ENCODE results near the gene DDX50.
"Not testable (repeated sequence)": the region's sequence is repeated elsewhere in the genome, so short reads cannot be mapped to it uniquely, and the experiment has no call there.

The DDX50 gene

DNA sequence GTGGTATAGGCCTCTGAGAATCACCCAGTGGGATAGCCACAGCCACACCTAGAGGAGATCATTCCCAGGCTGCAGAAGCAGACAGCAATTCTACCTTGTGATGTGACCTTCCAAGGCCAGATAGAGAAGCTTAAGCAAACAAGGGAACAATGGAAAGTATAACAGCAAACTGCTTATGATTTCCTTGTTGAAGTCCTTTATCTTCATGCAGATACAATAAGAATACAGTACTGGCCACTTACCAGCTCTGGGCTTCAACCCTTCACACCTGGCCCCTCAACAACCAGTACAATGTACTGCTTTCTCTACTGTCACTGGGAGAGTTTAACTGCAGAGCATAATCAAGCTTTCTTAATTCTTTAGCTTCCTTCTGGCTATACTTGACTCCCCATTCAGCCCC lies 22.6 kb upstream of the DDX50 start:
- no peak for DNase-seq (ENCODE audit: insufficient read length, low spot score)
- FAIRE-seq: no peak
- TF ChIP-seq POLR2A (IDR thresholded peaks at IDR 0.05; ENCODE audit: low read depth, low read length): no peak

DNA sequence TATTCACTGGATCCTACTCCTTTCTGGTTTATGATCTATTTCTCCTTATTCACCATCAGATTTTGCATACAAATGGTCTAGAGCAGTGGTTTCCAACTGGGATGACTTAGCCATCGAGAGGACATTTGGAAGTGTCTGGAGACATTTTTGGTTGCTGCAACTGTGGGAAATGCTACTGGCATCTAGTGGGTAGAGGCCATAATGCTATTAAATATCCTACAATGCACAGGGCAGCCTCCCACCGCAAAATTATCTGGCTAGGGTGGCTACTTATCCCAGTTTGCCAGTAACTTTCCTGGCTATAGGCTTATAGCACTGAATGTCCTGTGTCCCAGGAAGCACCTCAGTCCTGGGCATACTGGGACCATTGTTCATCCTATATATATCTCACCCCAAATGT lies 21.5 kb upstream of the DDX50 start:
- no peak for TF ChIP-seq POLR2A (IDR thresholded peaks at IDR 0.05; ENCODE audit: low read depth, low read length)
- no peak for FAIRE-seq
- no peak for DNase-seq (ENCODE audit: insufficient read length, low spot score)

DNA sequence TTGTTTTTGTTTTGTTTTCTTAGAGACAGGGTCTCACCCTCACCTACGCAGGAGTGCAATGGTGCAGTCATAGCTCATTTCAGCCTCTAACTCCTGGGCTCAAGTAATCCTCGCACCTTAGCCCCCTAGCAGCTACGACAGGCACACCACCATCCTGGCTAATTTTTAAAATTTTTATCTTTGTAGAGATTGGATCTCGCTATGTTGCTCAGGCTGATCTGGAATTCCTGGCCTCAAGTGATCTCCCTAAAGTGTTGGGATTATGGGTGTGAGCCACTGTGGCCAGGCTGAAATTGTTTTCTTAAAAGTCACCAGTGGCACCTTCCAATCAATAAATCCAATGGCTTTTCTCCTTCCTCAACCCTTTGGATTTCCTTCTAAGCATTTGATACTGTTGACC lies 20.9 kb upstream of the DDX50 start:
- no peak for TF ChIP-seq POLR2A (IDR thresholded peaks at IDR 0.05; ENCODE audit: low read depth, low read length)
- FAIRE-seq: no peak
- no peak for DNase-seq (ENCODE audit: insufficient read length, low spot score)

DNA sequence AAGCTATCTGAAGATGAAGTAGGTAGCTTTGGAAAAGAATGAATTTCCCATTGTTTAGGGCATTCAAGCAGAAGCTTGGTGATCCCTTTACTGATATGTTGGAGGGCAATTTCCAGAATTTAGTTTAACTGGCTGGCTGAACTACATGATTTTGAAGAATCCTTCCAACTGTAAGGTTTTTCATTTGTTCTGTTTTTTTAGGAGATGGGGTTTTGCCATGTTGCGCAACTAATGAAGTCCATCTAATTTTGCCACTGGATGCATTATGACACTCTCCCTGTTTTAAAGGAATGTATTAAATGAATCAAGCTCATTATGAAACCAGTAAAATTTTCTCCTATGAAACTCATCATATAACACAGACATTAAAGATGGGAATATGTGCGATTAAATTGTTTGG lies 6.1 kb upstream of the DDX50 start:
- FAIRE-seq (no peak), DNase-seq (ENCODE audit: insufficient read length, low spot score) (no peak)
- TF ChIP-seq POLR2A (IDR thresholded peaks at IDR 0.05; ENCODE audit: low read depth, low read length): no peak

DNA sequence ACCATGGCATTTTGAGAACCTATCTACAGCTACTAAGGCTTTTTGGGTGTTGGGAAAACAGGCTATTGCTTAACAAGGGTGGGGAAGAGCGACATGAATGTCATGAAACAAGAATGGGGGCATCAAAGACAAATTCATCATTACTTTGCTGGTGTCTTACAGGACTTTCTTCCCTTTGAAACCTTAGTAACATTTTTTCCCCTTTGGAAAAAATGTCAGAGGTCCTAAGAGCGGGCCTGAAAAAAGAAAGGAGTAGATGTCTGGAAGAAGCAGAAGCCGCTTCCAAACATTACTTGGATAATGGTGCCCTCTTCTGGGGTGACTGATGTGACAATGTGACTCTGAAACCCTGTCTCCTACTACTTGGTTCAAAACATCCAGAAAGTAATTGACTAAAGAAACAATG lies 3.8 kb upstream of the DDX50 start:
- FAIRE-seq: peak; percentile 48
- no peak for TF ChIP-seq POLR2A (IDR thresholded peaks at IDR 0.05; ENCODE audit: low read depth, low read length)

DNA sequence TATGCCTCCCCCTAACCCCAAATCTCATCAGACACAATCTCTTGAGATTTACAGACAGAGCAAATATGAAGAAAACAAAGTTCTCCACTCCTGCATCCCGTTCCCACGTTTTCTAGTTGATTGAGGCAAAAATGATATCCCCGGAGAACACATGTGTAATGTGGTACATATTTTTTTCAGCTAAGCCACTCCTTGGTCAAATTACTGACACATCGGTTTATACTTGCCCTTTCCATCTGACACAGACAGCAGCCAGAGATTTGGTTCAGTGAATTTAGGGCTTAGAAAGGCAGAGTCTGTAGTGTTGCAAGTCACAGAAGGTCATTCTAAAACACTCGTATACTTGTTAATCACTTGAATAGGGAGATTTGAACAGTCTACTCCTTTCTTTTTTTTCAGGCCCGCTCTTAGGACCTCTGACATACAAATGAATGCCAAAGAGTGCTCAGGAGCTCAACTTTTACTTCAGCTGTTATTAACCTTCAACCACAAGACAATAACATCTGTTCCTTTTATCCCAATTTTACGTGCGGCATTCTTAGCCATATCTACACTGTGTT lies 1.8 kb upstream of the DDX50 start:
- no peak for TF ChIP-seq POLR2A (IDR thresholded peaks at IDR 0.05; ENCODE audit: low read depth, low read length)
- DNase-seq (ENCODE audit: insufficient read length, low spot score): no peak
- FAIRE-seq: no peak

More for the DNA sequence above, 3.8 kb upstream of the DDX50 start:
- DNase-seq (ENCODE audit: insufficient read length, low spot score): peak; percentile 45

DNA sequence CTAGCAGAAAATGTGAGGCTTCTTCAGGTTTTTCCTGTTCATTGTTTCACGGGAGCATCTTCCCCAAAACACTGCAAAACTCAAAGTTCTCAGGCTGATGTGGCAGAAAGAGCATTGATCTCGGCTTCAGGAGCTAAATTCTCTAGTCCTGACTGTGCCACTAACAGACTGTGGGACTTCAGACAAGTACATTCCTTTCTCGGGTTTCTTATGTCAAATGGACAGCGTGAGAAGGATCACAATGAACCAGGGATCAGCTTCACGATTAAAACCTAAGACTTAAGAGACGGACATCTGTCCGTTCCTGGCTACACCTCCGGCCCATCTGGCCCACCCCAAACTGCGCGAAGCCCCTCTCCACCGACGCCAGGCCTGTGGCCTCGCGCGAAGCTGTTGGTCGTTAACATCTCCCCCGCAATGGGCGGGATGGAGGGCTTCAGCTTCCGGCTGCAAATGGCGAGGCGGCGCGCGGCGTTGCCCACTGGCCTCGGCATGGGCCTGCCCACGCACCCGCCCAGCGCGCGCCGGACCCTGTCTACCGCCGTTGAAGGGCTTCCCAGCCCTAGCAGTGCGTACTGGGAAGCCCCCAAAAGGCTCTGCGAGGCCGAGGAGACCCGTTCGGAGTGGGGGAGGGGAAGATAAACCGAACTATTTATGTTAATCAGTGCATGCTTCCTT lies 549 bp upstream of the DDX50 start:
- peak; percentile 69 for TF ChIP-seq POLR2A (IDR thresholded peaks at IDR 0.05; ENCODE audit: low read depth, low read length)
- DNase-seq (ENCODE audit: insufficient read length, low spot score) (no peak), FAIRE-seq (no peak)

DNA sequence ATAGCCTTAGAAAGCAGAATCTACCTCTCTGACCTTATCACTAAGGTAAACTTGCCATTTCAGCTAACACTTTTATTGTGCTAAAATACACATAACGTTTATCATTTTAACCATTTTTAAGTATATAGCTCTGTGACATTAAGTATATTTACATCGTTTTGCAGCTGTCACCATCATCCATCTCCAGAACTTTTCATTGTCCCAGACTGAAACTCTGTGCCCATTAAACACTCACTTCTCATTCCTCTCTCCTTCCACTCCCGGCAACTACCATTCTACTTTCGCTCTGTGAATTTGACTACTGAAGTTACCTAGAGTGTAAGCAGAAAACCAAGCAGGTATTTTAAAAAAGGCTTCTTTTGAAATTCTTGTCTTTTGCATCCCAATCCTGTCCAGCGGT lies 1.3 kb downstream of the DDX50 start:
- peak; percentile 11 for FAIRE-seq

DNA sequence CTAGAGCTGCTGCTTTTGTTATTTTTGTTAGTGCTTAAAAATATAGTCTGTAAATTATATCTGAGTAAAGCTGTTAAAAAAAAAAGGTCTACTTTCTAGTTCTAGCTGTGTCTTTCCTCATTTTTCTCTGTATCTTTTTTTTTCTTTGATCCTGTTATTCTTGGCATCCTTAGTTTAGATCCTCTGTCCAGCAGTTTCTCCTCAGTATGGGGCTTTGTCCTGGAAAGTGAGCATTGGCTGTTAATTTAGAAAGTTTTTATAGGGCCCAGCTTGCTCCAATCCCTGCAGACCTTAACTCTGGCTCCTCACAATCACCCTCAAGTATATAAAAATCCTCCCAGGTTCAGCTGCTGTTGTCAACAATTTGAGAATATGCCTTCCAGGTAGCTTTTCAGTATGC lies 23.5 kb downstream of the DDX50 start:
- FAIRE-seq: no peak
- TF ChIP-seq POLR2A (IDR thresholded peaks at IDR 0.05; ENCODE audit: low read depth, low read length): no peak

More for the DNA sequence above, 1.3 kb downstream of the DDX50 start:
- TF ChIP-seq POLR2A (IDR thresholded peaks at IDR 0.05; ENCODE audit: low read depth, low read length): no peak
- DNase-seq (ENCODE audit: insufficient read length, low spot score): no peak

DNA sequence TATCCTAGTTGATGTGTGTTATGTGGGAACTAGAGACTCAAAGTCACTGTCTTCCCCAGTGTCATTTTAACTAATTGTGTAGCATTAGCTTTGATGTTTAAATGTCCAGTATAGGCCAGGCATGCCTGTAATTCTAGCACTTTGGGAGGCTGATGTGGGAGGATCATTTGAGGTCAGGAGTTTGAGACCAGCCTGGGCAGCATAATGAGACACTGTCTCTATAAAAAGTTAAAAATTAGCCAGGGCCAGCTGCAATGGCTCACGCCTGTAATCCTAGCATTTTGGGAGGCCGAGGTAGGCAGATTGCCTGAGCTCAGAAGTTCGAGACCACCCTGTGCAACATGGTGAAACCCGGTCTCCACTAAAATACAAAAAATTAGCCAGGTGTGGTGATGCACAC lies 24.4 kb downstream of the DDX50 start:
- no peak for TF ChIP-seq POLR2A (IDR thresholded peaks at IDR 0.05; ENCODE audit: low read depth, low read length)

More for the DNA sequence above, 23.5 kb downstream of the DDX50 start:
- DNase-seq (ENCODE audit: insufficient read length, low spot score): no peak

DNA sequence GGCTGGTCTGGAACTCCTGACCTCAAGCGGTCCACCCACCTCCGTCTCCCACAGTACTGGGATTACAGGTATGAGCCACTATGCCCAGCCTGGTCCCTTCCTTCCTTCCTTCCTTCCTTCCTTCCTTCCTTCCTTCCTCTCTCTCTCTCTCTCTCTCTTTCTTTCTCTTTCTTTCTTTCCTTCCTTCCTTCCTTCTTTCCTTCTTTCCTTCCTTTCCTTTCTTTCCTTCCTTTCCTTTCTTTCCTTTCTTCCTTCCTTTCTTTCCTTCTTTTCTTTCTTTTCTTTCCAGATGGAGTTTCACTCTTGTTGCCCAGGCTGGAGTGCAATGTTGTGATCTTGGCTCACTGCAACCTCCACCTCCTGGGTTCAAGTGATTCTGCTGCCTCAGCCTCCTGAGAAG lies 28.0 kb downstream of the DDX50 start:
- FAIRE-seq; DNase-seq (ENCODE audit: insufficient read length, low spot score): not testable (repeated sequence)

More for the DNA sequence above, 24.4 kb downstream of the DDX50 start:
- FAIRE-seq: peak; percentile 45
- DNase-seq (ENCODE audit: insufficient read length, low spot score): no peak

DNA sequence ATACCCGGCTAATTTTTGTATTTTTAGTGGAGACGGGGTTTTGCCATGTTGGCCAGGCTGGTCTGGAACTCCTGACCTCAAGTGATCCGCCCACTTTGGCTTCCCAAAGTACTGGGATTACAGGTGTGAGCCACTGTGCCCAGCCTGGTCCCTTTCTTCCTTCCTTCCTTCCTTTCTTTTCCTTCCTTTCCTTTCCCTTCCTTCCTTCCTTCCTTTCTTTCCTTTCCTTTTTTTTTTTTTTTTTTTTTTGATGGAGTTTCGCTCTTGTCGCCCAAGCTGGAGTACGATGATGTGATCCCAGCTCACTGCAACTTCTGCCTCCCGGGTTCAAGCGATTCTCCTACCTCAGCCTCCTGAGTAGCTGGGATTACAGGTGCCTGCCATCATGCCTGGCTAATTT lies 28.8 kb downstream of the DDX50 start:
- FAIRE-seq; DNase-seq (ENCODE audit: insufficient read length, low spot score): not testable (repeated sequence)

DNA sequence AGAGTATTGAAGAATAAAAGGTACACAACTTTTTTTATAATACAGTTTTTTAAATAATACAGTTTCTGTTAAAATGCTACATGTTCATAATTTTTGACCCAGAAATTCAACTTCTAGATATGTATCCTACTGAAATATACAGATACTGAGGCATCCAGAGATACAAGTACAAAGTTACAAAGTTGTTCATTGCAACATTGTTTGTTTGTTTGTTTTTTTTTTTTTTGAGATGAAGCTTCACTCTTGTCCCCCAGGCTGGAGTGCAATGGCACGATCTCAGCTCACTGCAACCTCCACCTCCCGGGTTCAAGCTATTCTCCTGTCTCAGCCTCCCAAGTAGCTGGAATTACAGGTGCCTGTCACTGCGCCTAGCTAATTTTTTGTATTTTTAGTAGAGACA lies 31.7 kb downstream of the DDX50 start:
- not testable (repeated sequence) for FAIRE-seq

DNA sequence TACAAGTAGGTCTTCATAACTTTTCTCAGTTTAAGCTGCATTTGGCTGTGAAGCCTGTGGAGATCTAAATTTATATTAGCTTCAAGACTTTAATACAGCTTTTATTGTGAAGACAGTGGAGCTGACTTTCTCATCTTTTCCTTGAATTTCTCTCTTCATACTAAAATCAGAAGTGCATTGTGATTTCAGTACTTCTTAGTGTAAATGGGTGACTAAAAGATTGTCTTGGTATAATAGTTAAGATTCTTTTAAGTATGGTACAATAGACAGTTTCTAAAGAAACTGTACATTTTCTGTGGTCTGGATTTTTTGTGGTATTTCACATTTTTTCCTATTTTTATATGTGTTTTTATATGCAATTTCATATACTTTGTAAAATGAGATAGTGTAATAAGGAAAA lies 33.9 kb downstream of the DDX50 start:
- no peak for DNase-seq (ENCODE audit: insufficient read length, low spot score)
- no peak for TF ChIP-seq POLR2A (IDR thresholded peaks at IDR 0.05; ENCODE audit: low read depth, low read length)
- FAIRE-seq: no peak

More for the DNA sequence above, 31.7 kb downstream of the DDX50 start:
- DNase-seq (ENCODE audit: insufficient read length, low spot score): not testable (repeated sequence)

DNA sequence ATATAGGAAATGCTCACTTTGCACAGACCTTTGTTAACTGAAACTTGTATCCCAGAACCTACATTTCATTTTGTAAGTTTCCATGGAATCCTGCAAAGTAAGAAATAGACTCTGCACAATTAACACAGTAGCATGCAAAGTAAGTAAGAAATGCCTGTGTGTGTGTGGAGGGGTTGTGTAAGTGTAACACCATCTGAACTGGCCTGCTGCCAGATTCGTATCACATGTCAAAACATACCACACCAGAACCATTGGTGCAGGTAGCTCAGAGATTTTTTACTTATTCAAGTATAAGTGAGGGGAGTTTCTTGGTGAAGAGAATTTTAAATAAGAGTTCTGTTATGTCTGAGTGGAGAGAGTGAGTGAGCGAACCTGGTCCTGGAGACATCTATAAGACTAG lies 37.0 kb downstream of the DDX50 start:
- no peak for TF ChIP-seq POLR2A (IDR thresholded peaks at IDR 0.05; ENCODE audit: low read depth, low read length)
- DNase-seq (ENCODE audit: insufficient read length, low spot score): no peak
- no peak for FAIRE-seq
